Activated naive CD8-positive, alpha-beta T cell (primary cell): ENCODE data around the gene KDF1.
"Not testable (repeated sequence)": the region's sequence is repeated elsewhere in the genome, so short reads cannot be mapped to it uniquely, and the experiment has no call there.

Experiments used
- H3K27ac Mint-ChIP-seq: one replicate; pipeline ENCODE4 v1.8.0; 2021; ENCODE audit warnings: mixed read lengths
- H3K27me3 Mint-ChIP-seq: one replicate; pipeline ENCODE4 v1.8.0; 2021; ENCODE audit warnings: mixed read lengths
- H3K36me3 Mint-ChIP-seq: one replicate; pipeline ENCODE4 v1.8.0; 2021; ENCODE audit warnings: mixed read lengths
- H3K4me1 Mint-ChIP-seq: one replicate; pipeline ENCODE4 v1.8.0; 2021; ENCODE audit warnings: low read depth, mixed read lengths
- H3K4me3 Mint-ChIP-seq: one replicate; pipeline ENCODE4 v1.8.0; 2021; ENCODE audit warnings: mild to moderate bottlenecking, mixed read lengths
- H3K9me3 Mint-ChIP-seq: one replicate; pipeline ENCODE4 v1.8.0; 2021; ENCODE audit warnings: low read depth, mixed read lengths

Gene KDF1

GRCh38 chr1:26998429-26999300 lies 38.4 kb upstream of the KDF1 start:
- H3K9me3 Mint-ChIP-seq: no peaks in the 10 kb centered on the region
- H3K4me1 Mint-ChIP-seq: peaks cover 6% of the 10 kb centered on the region
- H3K27me3 Mint-ChIP-seq: peaks cover 9% of the 10 kb centered on the region
- no peak overlapping the region for H3K27ac Mint-ChIP-seq
- no peak overlapping the region for H3K4me3 Mint-ChIP-seq
- H3K36me3 Mint-ChIP-seq: no peaks in the 10 kb centered on the region

- H3K27me3 Mint-ChIP-seq: peaks cover 15% of the 10 kb centered on the region
- no peak overlapping the region for H3K27ac Mint-ChIP-seq
- no peaks in the 10 kb centered on the region for H3K36me3 Mint-ChIP-seq
- H3K4me1 Mint-ChIP-seq: peaks cover 12% of the 10 kb centered on the region
- H3K9me3 Mint-ChIP-seq: no peaks in the 10 kb centered on the region
- H3K4me3 Mint-ChIP-seq: no peak overlapping the region
Measured at GRCh38 chr1:26996665-26997064, 36.4 kb upstream of the KDF1 start.

GRCh38 chr1:26996024-26996423 lies 35.8 kb upstream of the KDF1 start:
- no peak overlapping the region for H3K27ac Mint-ChIP-seq
- H3K27me3 Mint-ChIP-seq: peaks cover 17% of the 10 kb centered on the region
- no peaks in the 10 kb centered on the region for H3K9me3 Mint-ChIP-seq
- peaks cover 17% of the 10 kb centered on the region for H3K4me1 Mint-ChIP-seq
- no peaks in the 10 kb centered on the region for H3K36me3 Mint-ChIP-seq
- H3K4me3 Mint-ChIP-seq: no peak overlapping the region

- Mint-ChIP-seq H3K36me3 (no peaks in the 10 kb centered on the region), H3K4me3 (peak overlapping the region; percentile 81), H3K27ac (no peak overlapping the region), H3K9me3 (no peaks in the 10 kb centered on the region), H3K27me3 (peaks cover 20% of the 10 kb centered on the region), H3K4me1 (peaks cover 17% of the 10 kb centered on the region)
Measured at GRCh38 chr1:26994787-26995517, 34.7 kb upstream of the KDF1 start.

- Mint-ChIP-seq H3K4me3 (peak overlapping the region; percentile 81), H3K4me1 (peaks cover 17% of the 10 kb centered on the region), H3K27ac (no peak overlapping the region), H3K27me3 (peaks cover 20% of the 10 kb centered on the region), H3K36me3 (no peaks in the 10 kb centered on the region), H3K9me3 (no peaks in the 10 kb centered on the region)
Measured at GRCh38 chr1:26994020-26994786, 33.9 kb upstream of the KDF1 start.

GRCh38 chr1:26993237-26994019 lies 33.2 kb upstream of the KDF1 start, which contains the start of gene TRNP1:
Gene TRNP1, plus strand, starts transcription at chr1:26993692. Its CDS starts 95 bp downstream, at chr1:26993787.
- H3K27me3 Mint-ChIP-seq: peaks cover 20% of the 10 kb centered on the region
- peak within 1 kb of the TSS; percentile 16 for H3K27ac Mint-ChIP-seq
- peak within 1 kb of the TSS; percentile 81 for H3K4me3 Mint-ChIP-seq
- H3K4me1 Mint-ChIP-seq: peaks cover 17% of the 10 kb centered on the region
- H3K36me3 Mint-ChIP-seq: no peaks in the 10 kb centered on the region
- no peaks in the 10 kb centered on the region for H3K9me3 Mint-ChIP-seq

GRCh38 chr1:26991310-26992116 lies 31.2 kb upstream of the KDF1 start:
- Mint-ChIP-seq H3K4me1 (peaks cover 11% of the 10 kb centered on the region), H3K9me3 (no peaks in the 10 kb centered on the region), H3K36me3 (no peaks in the 10 kb centered on the region), H3K4me3 (peak overlapping the region; percentile 23), H3K27me3 (peaks cover 14% of the 10 kb centered on the region), H3K27ac (no peak overlapping the region)

- not testable (repeated sequence) for H3K9me3 Mint-ChIP-seq, H3K36me3 Mint-ChIP-seq, H3K27ac Mint-ChIP-seq, H3K4me3 Mint-ChIP-seq
- Mint-ChIP-seq H3K27me3 (peaks cover 10% of the 10 kb centered on the region), H3K4me1 (peaks cover 11% of the 10 kb centered on the region)
Measured at GRCh38 chr1:26989403-26990109, 29.3 kb upstream of the KDF1 start.

- Mint-ChIP-seq H3K4me1 (peaks cover 4% of the 10 kb centered on the region), H3K27me3 (peaks cover 4% of the 10 kb centered on the region), H3K4me3 (no peak overlapping the region), H3K9me3 (no peaks in the 10 kb centered on the region), H3K36me3 (no peaks in the 10 kb centered on the region), H3K27ac (no peak overlapping the region)
Measured at GRCh38 chr1:26986658-26987057, 26.4 kb upstream of the KDF1 start.

- Mint-ChIP-seq H3K27me3 (no peaks in the 10 kb centered on the region), H3K36me3 (no peaks in the 10 kb centered on the region), H3K27ac (no peak overlapping the region), H3K4me1 (no peaks in the 10 kb centered on the region), H3K4me3 (no peak overlapping the region), H3K9me3 (no peaks in the 10 kb centered on the region)
Measured at GRCh38 chr1:26984291-26984690, 24.0 kb upstream of the KDF1 start.

- H3K9me3 Mint-ChIP-seq: no peaks in the 10 kb centered on the region
- peaks cover under 1% of the 10 kb centered on the region for H3K27me3 Mint-ChIP-seq
- H3K4me1 Mint-ChIP-seq: no peaks in the 10 kb centered on the region
- no peak overlapping the region for H3K27ac Mint-ChIP-seq
- H3K36me3 Mint-ChIP-seq: no peaks in the 10 kb centered on the region
- no peak overlapping the region for H3K4me3 Mint-ChIP-seq
Measured at GRCh38 chr1:26983863-26984262, 23.6 kb upstream of the KDF1 start.

GRCh38 chr1:26981146-26981846 lies 21.0 kb upstream of the KDF1 start:
- H3K36me3 Mint-ChIP-seq: no peaks in the 10 kb centered on the region
- H3K9me3 Mint-ChIP-seq: no peaks in the 10 kb centered on the region
- no peak overlapping the region for H3K27ac Mint-ChIP-seq
- no peaks in the 10 kb centered on the region for H3K4me1 Mint-ChIP-seq
- H3K4me3 Mint-ChIP-seq: no peak overlapping the region
- H3K27me3 Mint-ChIP-seq: peaks cover 1% of the 10 kb centered on the region

GRCh38 chr1:26978901-26979300 lies 18.6 kb upstream of the KDF1 start:
- H3K4me1 Mint-ChIP-seq: no peaks in the 10 kb centered on the region
- H3K27me3 Mint-ChIP-seq: peaks cover 1% of the 10 kb centered on the region
- H3K4me3 Mint-ChIP-seq: no peak overlapping the region
- no peaks in the 10 kb centered on the region for H3K9me3 Mint-ChIP-seq
- no peaks in the 10 kb centered on the region for H3K36me3 Mint-ChIP-seq
- no peak overlapping the region for H3K27ac Mint-ChIP-seq
